OCI-LY3 (cell line): ENCODE results near the gene ALDH8A1.

ENCODE experiments used
- H2AFZ ChIP-seq: fragments of 200-600, 300-600 bp; shearing (Covaris generic); 2 replicates; pipeline ENCODE4 v1.6.0; 2014; ENCODE audit warnings: antibody characterized with exemption, low read depth, low read length
- H3K27ac ChIP-seq: fragments of 200-600, 300-600 bp; sonication (generic); 2 replicates; pipeline ENCODE4 v1.5.1; 2014; ENCODE audit warnings: mild to moderate bottlenecking, low read length, moderate library complexity, mixed read lengths
- H3K27me3 ChIP-seq: fragments of 200-600, 300-600 bp; sonication (generic); 2 replicates; pipeline ENCODE4 v1.6.1; 2014; ENCODE audit warnings: low read depth, low read length, mixed read lengths
- H3K36me3 ChIP-seq: fragments of 200-600, 300-600 bp; sonication (generic); replicated peaks from 2 replicates; pipeline ENCODE3; 2014; ENCODE audit warnings: low read depth, low read length, mixed read lengths
- H3K4me1 ChIP-seq: fragments of 300-600, 200-600 bp; sonication (generic); 2 replicates; pipeline ENCODE4 v1.6.1; 2014; ENCODE audit warnings: low read length, mixed read lengths
- H3K4me2 ChIP-seq: fragments of 200-600, 300-600 bp; sonication (generic); 2 replicates; pipeline ENCODE4 v1.6.1; 2014; ENCODE audit warnings: low read length, mixed read lengths
- H3K4me3 ChIP-seq: fragments of 300-600, 200-600 bp; sonication (generic); 2 replicates; pipeline ENCODE4 v1.5.1; 2014; ENCODE audit warnings: antibody characterized with exemption, mild to moderate bottlenecking, low read length, moderate library complexity
- H3K79me2 ChIP-seq: fragments of 300-600, 200-600 bp; shearing (Covaris generic); 2 replicates; pipeline ENCODE4 v1.6.1; 2014; ENCODE audit warnings: mild to moderate bottlenecking, low read length, mixed read lengths
- H3K9ac ChIP-seq: fragments of 300-600, 200-600 bp; shearing (Covaris generic); 2 replicates; pipeline ENCODE4 v1.6.0; 2014; ENCODE audit warnings: mild to moderate bottlenecking, low read length, moderate library complexity
- H3K9me3 ChIP-seq: fragments of 200-600, 300-600 bp; shearing (Covaris generic); 2 replicates; pipeline ENCODE4 v1.6.1; 2014; ENCODE audit warnings: low read length, mixed read lengths; ENCODE audit not compliant: insufficient read depth
- H4K20me1 ChIP-seq: fragments of 200-600, 300-600 bp; sonication (generic); 2 replicates; pipeline ENCODE4 v1.6.1; 2016; ENCODE audit warnings: low read length, mixed read lengths; ENCODE audit not compliant: insufficient read depth
- EZH2phosphoT487 ChIP-seq: fragments of 200-600 bp; shearing (Covaris generic); IDR thresholded peaks from 2 replicates; pipeline ENCODE4 v1.6.1; 2018; ENCODE audit warnings: antibody characterized with exemption, mixed run types, low read depth
- TF ChIP-seq, protein P1 (sequence below): fragments of 200-600, 300-600 bp; sonication (generic); IDR thresholded peaks from 2 replicates; pipeline ENCODE4 v1.5.1; 2014; ENCODE audit warnings: antibody characterized with exemption, low read length, low read depth

The ALDH8A1 gene

GRCh38 chr6:134983823-134984222, 33.9 kb upstream of the ALDH8A1 start:
- no peak overlapping the region for H3K27ac ChIP-seq
- no peaks in the 10 kb centered on the region for H4K20me1 ChIP-seq
- H3K4me3 ChIP-seq, result no peak overlapping the region
- peaks cover 27% of the 10 kb centered on the region for H3K4me1 ChIP-seq
- H2AFZ ChIP-seq, result no peak overlapping the region
- no peaks in the 10 kb centered on the region for H3K27me3 ChIP-seq
- no peaks in the 10 kb centered on the region for H3K9me3 ChIP-seq
- TF ChIP-seq, protein P1, sequence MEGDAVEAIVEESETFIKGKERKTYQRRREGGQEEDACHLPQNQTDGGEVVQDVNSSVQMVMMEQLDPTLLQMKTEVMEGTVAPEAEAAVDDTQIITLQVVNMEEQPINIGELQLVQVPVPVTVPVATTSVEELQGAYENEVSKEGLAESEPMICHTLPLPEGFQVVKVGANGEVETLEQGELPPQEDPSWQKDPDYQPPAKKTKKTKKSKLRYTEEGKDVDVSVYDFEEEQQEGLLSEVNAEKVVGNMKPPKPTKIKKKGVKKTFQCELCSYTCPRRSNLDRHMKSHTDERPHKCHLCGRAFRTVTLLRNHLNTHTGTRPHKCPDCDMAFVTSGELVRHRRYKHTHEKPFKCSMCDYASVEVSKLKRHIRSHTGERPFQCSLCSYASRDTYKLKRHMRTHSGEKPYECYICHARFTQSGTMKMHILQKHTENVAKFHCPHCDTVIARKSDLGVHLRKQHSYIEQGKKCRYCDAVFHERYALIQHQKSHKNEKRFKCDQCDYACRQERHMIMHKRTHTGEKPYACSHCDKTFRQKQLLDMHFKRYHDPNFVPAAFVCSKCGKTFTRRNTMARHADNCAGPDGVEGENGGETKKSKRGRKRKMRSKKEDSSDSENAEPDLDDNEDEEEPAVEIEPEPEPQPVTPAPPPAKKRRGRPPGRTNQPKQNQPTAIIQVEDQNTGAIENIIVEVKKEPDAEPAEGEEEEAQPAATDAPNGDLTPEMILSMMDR, result no peak
- H3K36me3 ChIP-seq, result peaks cover 38% of the 10 kb centered on the region
- H3K79me2 ChIP-seq, result no peaks in the 10 kb centered on the region
- H3K9ac ChIP-seq, result no peak overlapping the region
- no peak overlapping the region for H3K4me2 ChIP-seq

DNA sequence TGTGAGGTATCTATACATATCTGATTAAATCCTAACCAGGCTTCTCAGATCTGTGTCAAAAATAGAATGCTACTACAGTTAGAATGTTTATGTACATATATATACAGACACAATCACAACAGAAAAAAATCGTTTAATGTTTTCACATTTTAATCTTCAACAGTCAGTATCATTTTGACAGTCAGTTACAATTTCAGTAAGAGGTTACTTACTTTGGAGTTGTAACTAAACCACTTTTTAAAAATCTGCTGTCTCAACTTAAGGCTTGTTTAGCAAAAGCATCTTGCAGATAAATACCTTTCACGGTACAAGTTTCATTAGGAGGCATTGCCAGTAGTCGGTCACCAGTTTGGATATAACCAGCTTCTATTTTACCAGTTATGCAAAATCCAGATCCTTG, 32.3 kb upstream of the ALDH8A1 start:
- no peaks in the 10 kb centered on the region for H3K27me3 ChIP-seq
- no peak overlapping the region for H3K4me2 ChIP-seq
- no peak overlapping the region for H3K9ac ChIP-seq
- no peaks in the 10 kb centered on the region for H4K20me1 ChIP-seq
- no peaks in the 10 kb centered on the region for H3K9me3 ChIP-seq
- H3K27ac ChIP-seq, result no peak overlapping the region
- TF ChIP-seq, protein P1, result no peak
- TF ChIP-seq EZH2phosphoT487, result no peak
- no peaks in the 10 kb centered on the region for H3K79me2 ChIP-seq
- peaks cover 38% of the 10 kb centered on the region for H3K36me3 ChIP-seq
- H3K4me3 ChIP-seq, result no peak overlapping the region
- no peak overlapping the region for H2AFZ ChIP-seq
- peaks cover 33% of the 10 kb centered on the region for H3K4me1 ChIP-seq

- no peak overlapping the region for H3K4me2 ChIP-seq
- TF ChIP-seq EZH2phosphoT487, result no peak
- H4K20me1 ChIP-seq, result no peaks in the 10 kb centered on the region
- H3K36me3 ChIP-seq, result peaks cover 49% of the 10 kb centered on the region
- H3K27me3 ChIP-seq, result no peaks in the 10 kb centered on the region
- peaks cover 33% of the 10 kb centered on the region for H3K4me1 ChIP-seq
- H3K9ac ChIP-seq, result no peak overlapping the region
- no peak overlapping the region for H3K27ac ChIP-seq
- H3K9me3 ChIP-seq, result no peaks in the 10 kb centered on the region
- H3K4me3 ChIP-seq, result no peak overlapping the region
- H3K79me2 ChIP-seq, result no peaks in the 10 kb centered on the region
- H2AFZ ChIP-seq, result no peak overlapping the region
Measured at GRCh38 chr6:134980846-134981245, 30.9 kb upstream of the ALDH8A1 start.

GRCh38 chr6:134979142-134979541, 29.2 kb upstream of the ALDH8A1 start:
- H3K27ac ChIP-seq, result peak overlapping the region; percentile 82
- TF ChIP-seq, protein P1, result no peak
- no peak for TF ChIP-seq EZH2phosphoT487

DNA sequence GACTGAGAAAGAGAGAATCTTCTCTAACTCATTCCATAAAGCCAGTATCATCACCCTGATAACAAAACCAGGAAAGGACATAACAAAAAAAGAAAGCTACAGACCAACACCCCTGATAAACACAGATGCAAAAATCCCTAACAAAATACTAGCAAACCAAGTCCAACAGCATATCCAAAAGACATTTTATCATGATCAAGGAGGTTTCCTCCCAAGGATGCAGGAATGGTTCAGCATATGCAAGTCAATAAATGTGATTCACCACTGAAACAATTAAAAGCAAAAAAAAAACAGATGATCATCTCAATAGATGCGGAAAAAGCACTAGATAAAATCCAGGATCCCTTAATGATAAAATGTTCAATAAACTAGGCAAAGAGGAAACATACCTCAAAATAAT, 24.5 kb upstream of the ALDH8A1 start:
- TF ChIP-seq, protein P1, result no peak
- TF ChIP-seq EZH2phosphoT487, result no peak
- Histone ChIP-seq H3K4me1 (peaks cover 11% of the 10 kb centered on the region), H3K36me3 (peaks cover 32% of the 10 kb centered on the region)

More at GRCh38 chr6:134979142-134979541, 29.2 kb upstream of the ALDH8A1 start:
- Histone ChIP-seq H3K4me1 (peaks cover 33% of the 10 kb centered on the region), H3K79me2 (no peaks in the 10 kb centered on the region), H3K4me3 (peak overlapping the region; percentile 29; the same call in 1 of the 2 replicates), H3K27me3 (no peaks in the 10 kb centered on the region), H3K4me2 (peak overlapping the region; percentile 45), H3K9me3 (no peaks in the 10 kb centered on the region), H2AFZ (no peak overlapping the region), H3K36me3 (peaks cover 53% of the 10 kb centered on the region), H3K9ac (peak overlapping the region; percentile 31; the same call in 1 of the 2 replicates), H4K20me1 (no peaks in the 10 kb centered on the region)

More for the DNA sequence above, 24.5 kb upstream of the ALDH8A1 start:
- Histone ChIP-seq H3K4me2 (no peak overlapping the region), H3K9me3 (no peaks in the 10 kb centered on the region), H4K20me1 (no peaks in the 10 kb centered on the region), H3K4me3 (no peak overlapping the region), H3K27ac (no peak overlapping the region), H3K27me3 (no peaks in the 10 kb centered on the region), H3K9ac (no peak overlapping the region), H3K79me2 (no peaks in the 10 kb centered on the region), H2AFZ (no peak overlapping the region)
